Naive B cell (primary cell): Measurements from ENCODE around the gene RRBP1. TPM values are rescaled to one million over a fixed set of nuclear protein-coding genes. Genes with fewer than 3 reads are reported as not detected.

ENCODE experiments used
- ATAC-seq, 2 donors: fragments of 150-1000 bp; cut with Tn5 transposase; 2 replicates each; pipeline ENCODE4 v1.10.0; 2021; ENCODE audit warnings: low read depth in 2 of 2, mild to moderate bottlenecking in 2 of 2, moderate library complexity in 2 of 2
- DNase-seq: peaks from one replicate; pipeline ENCODE4 v3.0.0; 2022
- H3K27ac Mint-ChIP-seq, 6 donors: one replicate each; pipeline ENCODE4 v1.8.0; 2020 to 2022; ENCODE audit warnings: mild to moderate bottlenecking in 6 of 6, mixed read lengths in 6 of 6, moderate library complexity in 5 of 6, inconsistent platforms in 2 of 6
- H3K27me3 Mint-ChIP-seq, 3 donors: one replicate each; pipeline ENCODE4 v1.8.0; 2021 to 2022; ENCODE audit warnings: mixed read lengths in 3 of 3, mild to moderate bottlenecking in 1 of 3
- H3K36me3 Mint-ChIP-seq, 2 donors: one replicate each; pipeline ENCODE4 v1.8.0; 2020 to 2022; ENCODE audit warnings: mixed read lengths in 2 of 2, inconsistent platforms in 1 of 2, mild to moderate bottlenecking in 1 of 2
- H3K4me1 Mint-ChIP-seq, 3 donors: one replicate each; pipeline ENCODE4 v1.8.0; 2020 to 2022; ENCODE audit warnings: mixed read lengths in 3 of 3, inconsistent platforms in 1 of 3, mild to moderate bottlenecking in 1 of 3, moderate library complexity in 1 of 3
- H3K4me3 Mint-ChIP-seq, 8 donors: one replicate each; pipeline ENCODE4 v1.8.0; 2020 to 2022; ENCODE audit warnings: mild to moderate bottlenecking in 8 of 8, mixed read lengths in 8 of 8, moderate library complexity in 8 of 8, inconsistent platforms in 2 of 8
- H3K9me3 Mint-ChIP-seq, 7 donors: one replicate each; pipeline ENCODE4 v1.8.0; 2020 to 2022; ENCODE audit warnings: mixed read lengths in 7 of 7, mild to moderate bottlenecking in 5 of 7, inconsistent platforms in 2 of 7, moderate library complexity in 1 of 7
- polyA plus RNA-seq, 6 donors: library from polyadenylated mRNA; unstranded; fragments of 300-500 nt; fragmentation: Illumina TruSeq; gene quantifications; one replicate each; pipeline ENCODE4 v1.2.3, GENCODE V29; 2021; ENCODE audit warnings: low read depth in 6 of 6

The RRBP1 gene
- polyA plus RNA-seq, 6 donors from 2014 or later, result 1.00 to 12.2 (median 2.1) TPM

GRCh38 chr20:17589161-17589834 lies 92.7 kb downstream of the RRBP1 start:
- Mint-ChIP-seq H3K4me1 (peaks cover 3 to 16% (median 10%) of the 10 kb centered on the region in 3 donors), H3K9me3 (no peaks in the 10 kb centered on the region), H3K27ac (no peak overlapping the region), H3K4me3 (no peak overlapping the region), H3K36me3 (peaks cover 0 to 6% of the 10 kb centered on the region in 2 donors), H3K27me3 (no peaks in the 10 kb centered on the region)
- DNase-seq, result no peak
- ATAC-seq, result no peak

DNA sequence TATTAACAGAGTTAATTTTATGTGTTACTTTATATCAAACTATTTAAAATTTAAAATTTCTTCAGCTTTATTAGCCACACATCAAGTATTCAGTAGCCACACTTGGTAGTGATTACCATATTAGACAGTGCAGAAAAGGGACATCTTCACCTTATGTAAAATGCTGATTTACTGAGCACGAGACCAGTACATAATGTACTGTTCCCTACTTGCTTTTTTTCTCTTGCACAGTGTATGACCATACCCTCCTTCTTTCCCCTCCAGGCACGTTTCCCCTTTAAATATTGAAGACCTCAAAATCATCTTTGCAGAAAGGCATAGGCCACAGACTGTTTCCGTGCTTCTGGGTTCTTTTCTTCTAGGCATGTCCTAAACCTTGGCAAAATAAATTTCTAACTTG lies 94.2 kb downstream of the RRBP1 start:
- Mint-ChIP-seq H3K36me3 (peaks cover 0 to under 1% of the 10 kb centered on the region in 2 donors), H3K4me3 (no peak overlapping the region), H3K27me3 (no peaks in the 10 kb centered on the region), H3K9me3 (no peaks in the 10 kb centered on the region), H3K27ac (peak overlapping the region in 1 of 6 donors; percentile 54), H3K4me1 (peaks cover 3 to 9% (median 7%) of the 10 kb centered on the region in 3 donors)
- ATAC-seq (no peak), DNase-seq (no peak)

GRCh38 chr20:17587148-17587547 lies 94.9 kb downstream of the RRBP1 start:
- Mint-ChIP-seq H3K27me3 (no peaks in the 10 kb centered on the region), H3K4me1 (peaks cover 3 to 7% (median 5%) of the 10 kb centered on the region in 3 donors), H3K27ac (no peak overlapping the region), H3K36me3 (no peaks in the 10 kb centered on the region), H3K9me3 (no peaks in the 10 kb centered on the region), H3K4me3 (no peak overlapping the region)
- no peak for ATAC-seq
- no peak for DNase-seq

GRCh38 chr20:17586250-17586649 lies 95.8 kb downstream of the RRBP1 start:
- peaks cover 3 to 7% (median 5%) of the 10 kb centered on the region in 3 donors for H3K4me1 Mint-ChIP-seq
- no peak overlapping the region for H3K27ac Mint-ChIP-seq
- H3K4me3 Mint-ChIP-seq, result no peak overlapping the region
- DNase-seq, result no peak
- H3K27me3 Mint-ChIP-seq, result no peaks in the 10 kb centered on the region
- no peaks in the 10 kb centered on the region for H3K36me3 Mint-ChIP-seq
- no peak for ATAC-seq
- H3K9me3 Mint-ChIP-seq, result no peaks in the 10 kb centered on the region

- ATAC-seq, result no peak
- no peaks in the 10 kb centered on the region for H3K27me3 Mint-ChIP-seq
- DNase-seq, result no peak
- no peaks in the 10 kb centered on the region for H3K9me3 Mint-ChIP-seq
- H3K27ac Mint-ChIP-seq, result no peak overlapping the region
- H3K4me1 Mint-ChIP-seq, result peaks cover 0 to 11% (median 0%) of the 10 kb centered on the region in 3 donors
- no peak overlapping the region for H3K4me3 Mint-ChIP-seq
- H3K36me3 Mint-ChIP-seq, result no peaks in the 10 kb centered on the region
Measured at GRCh38 chr20:17584689-17585088, 97.4 kb downstream of the RRBP1 start.

DNA sequence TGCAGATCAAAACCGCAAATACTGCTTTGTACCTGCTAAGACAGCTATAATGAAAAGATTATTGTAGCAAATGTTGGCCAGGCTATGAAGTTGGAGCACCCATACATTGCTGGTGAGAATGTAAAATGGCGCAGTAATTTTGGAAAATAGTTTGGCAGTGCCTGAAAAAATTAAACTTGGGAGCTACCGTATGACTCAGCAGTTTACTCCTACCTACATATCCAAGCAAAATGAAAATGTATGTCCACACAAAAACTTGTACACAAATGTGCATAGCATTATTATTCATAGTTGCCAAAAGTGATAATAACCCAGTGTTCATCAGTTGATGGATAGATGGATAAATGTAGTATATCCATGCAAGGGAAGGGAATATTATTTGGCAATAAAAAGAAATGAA lies 98.9 kb downstream of the RRBP1 start:
- Mint-ChIP-seq H3K27me3 (no peaks in the 10 kb centered on the region), H3K9me3 (no peaks in the 10 kb centered on the region), H3K4me1 (peaks cover 0 to 8% (median 2%) of the 10 kb centered on the region in 3 donors), H3K4me3 (no peak overlapping the region), H3K36me3 (no peaks in the 10 kb centered on the region), H3K27ac (no peak overlapping the region)
- ATAC-seq (no peak), DNase-seq (no peak)

DNA sequence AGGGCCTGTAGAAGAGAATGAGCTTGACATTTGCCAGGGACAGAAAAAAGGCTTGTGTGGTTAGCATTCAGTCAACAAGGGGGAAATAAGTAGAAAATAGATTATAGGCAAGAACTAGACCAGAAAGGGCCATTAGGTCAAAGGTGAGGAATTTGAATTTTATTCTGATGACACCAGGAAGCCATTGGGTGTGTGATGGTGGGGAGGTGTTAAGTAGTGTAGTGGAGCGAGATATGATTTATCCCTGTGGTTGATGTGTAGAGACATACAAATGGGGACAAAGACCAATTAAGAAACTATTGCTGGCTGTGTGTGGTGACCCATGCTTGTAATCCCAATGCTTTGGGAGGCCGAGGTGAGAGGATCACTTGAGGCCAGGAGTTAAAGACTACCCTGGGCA lies 101.1 kb downstream of the RRBP1 start:
- H3K4me1 Mint-ChIP-seq, result peaks cover 0 to 4% (median 2%) of the 10 kb centered on the region in 3 donors
- DNase-seq (no peak), ATAC-seq (no peak)
- H3K9me3 Mint-ChIP-seq, result no peaks in the 10 kb centered on the region
- peak overlapping the region in 1 of 8 donors; percentile 2 for H3K4me3 Mint-ChIP-seq
- no peaks in the 10 kb centered on the region for H3K36me3 Mint-ChIP-seq
- no peaks in the 10 kb centered on the region for H3K27me3 Mint-ChIP-seq
- peak overlapping the region in 1 of 6 donors; percentile 3 for H3K27ac Mint-ChIP-seq

GRCh38 chr20:17579369-17580039 lies 102.5 kb downstream of the RRBP1 start:
- Mint-ChIP-seq H3K36me3 (no peaks in the 10 kb centered on the region), H3K9me3 (no peaks in the 10 kb centered on the region), H3K27ac (no peak overlapping the region), H3K27me3 (no peaks in the 10 kb centered on the region), H3K4me1 (peaks cover 0 to 4% (median 2%) of the 10 kb centered on the region in 3 donors), H3K4me3 (no peak overlapping the region)
- no peak for DNase-seq
- ATAC-seq, result no peak

DNA sequence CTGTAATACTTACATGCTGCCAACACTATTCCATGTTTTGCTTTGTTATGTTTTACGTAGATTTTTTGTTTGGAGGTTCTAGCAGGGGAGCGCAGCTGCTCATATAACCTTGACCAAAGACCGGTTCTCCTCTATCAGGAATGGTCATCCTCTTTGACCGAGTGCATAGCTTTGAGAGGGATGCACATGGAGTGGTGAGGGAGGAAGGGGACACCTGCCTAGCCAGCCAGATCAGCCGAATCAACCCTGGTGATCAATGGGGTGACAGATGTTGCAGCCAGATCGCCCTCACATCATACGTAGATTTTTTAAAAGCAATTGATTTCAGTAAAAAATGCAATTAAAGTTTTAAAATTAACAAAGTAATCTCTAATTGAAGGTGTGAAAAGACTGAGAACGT lies 105.8 kb downstream of the RRBP1 start:
- DNase-seq (no peak), ATAC-seq (no peak)
- no peaks in the 10 kb centered on the region for H3K36me3 Mint-ChIP-seq
- H3K9me3 Mint-ChIP-seq, result no peaks in the 10 kb centered on the region
- no peaks in the 10 kb centered on the region for H3K27me3 Mint-ChIP-seq
- H3K4me3 Mint-ChIP-seq, result no peak overlapping the region
- no peak overlapping the region for H3K27ac Mint-ChIP-seq
- H3K4me1 Mint-ChIP-seq, result peaks cover under 1 to 4% (median 2%) of the 10 kb centered on the region in 3 donors

DNA sequence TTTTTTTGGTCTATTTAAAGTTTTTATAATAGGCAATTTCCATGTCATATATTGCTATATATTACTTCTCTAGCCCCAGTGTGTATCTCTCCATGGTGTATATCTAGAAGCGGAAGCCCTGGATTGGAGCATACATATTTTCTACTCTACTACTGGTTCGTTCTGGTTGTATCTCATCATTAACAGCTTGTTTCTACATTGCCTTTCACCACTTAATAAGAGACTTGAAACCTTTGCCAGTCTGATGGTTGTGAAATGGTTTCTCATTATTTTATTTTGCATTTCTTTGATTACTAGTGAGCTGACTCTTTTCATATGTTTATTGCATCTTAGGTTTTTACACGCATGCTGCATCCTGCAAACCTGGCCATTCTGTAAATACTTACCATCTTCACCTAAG lies 108.6 kb downstream of the RRBP1 start:
- Mint-ChIP-seq H3K9me3 (no peaks in the 10 kb centered on the region), H3K4me3 (peak overlapping the region in 1 of 8 donors; percentile 64), H3K4me1 (peaks cover 10 to 15% (median 12%) of the 10 kb centered on the region in 3 donors), H3K36me3 (no peaks in the 10 kb centered on the region), H3K27ac (peak overlapping the region in 1 of 6 donors; percentile 72), H3K27me3 (no peaks in the 10 kb centered on the region)
- DNase-seq (no peak), ATAC-seq (no peak)

- peaks cover 10 to 15% (median 12%) of the 10 kb centered on the region in 3 donors for H3K4me1 Mint-ChIP-seq
- H3K9me3 Mint-ChIP-seq, result no peaks in the 10 kb centered on the region
- no peak overlapping the region for H3K27ac Mint-ChIP-seq
Measured at GRCh38 chr20:17572034-17572638, 109.9 kb downstream of the RRBP1 start.

DNA sequence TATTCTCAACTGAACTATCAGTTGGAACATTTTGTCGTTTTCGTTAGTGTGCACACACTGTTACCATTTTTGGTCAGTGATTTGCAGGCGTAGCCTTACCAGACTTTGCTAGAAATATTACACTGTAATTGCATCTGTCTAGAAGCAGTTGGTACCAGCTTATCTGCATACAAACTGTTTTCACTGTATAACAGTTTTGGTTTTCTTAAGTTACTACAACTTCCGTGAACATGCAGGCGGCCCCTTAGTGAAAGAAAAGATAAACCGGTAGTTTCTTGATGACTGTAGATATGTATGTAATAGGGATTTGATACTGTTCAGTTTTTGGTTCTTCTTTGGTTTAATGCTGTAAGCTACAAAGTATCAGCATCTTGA lies 110.9 kb downstream of the RRBP1 start:
- peak; percentile 8 for DNase-seq
- no peaks in the 10 kb centered on the region for H3K36me3 Mint-ChIP-seq
- peaks cover 0 to 7% (median 0%) of the 10 kb centered on the region in 3 donors for H3K27me3 Mint-ChIP-seq
- H3K27ac Mint-ChIP-seq, result peak overlapping the region in 4 of 6 donors; percentile 79 to 96 (median 89)
- no peak for ATAC-seq
- H3K4me1 Mint-ChIP-seq, result peaks cover 10 to 15% (median 12%) of the 10 kb centered on the region in 3 donors
- H3K9me3 Mint-ChIP-seq, result no peaks in the 10 kb centered on the region
- peak overlapping the region; percentile 86 to 98 (median 95) for H3K4me3 Mint-ChIP-seq

More at GRCh38 chr20:17572034-17572638, 109.9 kb downstream of the RRBP1 start:
- DNase-seq (no peak), ATAC-seq (no peak)
- H3K4me3 Mint-ChIP-seq, result peak overlapping the region in 1 of 8 donors; percentile 92
- peaks cover 0 to 7% (median 0%) of the 10 kb centered on the region in 3 donors for H3K27me3 Mint-ChIP-seq
- no peaks in the 10 kb centered on the region for H3K36me3 Mint-ChIP-seq

DNA sequence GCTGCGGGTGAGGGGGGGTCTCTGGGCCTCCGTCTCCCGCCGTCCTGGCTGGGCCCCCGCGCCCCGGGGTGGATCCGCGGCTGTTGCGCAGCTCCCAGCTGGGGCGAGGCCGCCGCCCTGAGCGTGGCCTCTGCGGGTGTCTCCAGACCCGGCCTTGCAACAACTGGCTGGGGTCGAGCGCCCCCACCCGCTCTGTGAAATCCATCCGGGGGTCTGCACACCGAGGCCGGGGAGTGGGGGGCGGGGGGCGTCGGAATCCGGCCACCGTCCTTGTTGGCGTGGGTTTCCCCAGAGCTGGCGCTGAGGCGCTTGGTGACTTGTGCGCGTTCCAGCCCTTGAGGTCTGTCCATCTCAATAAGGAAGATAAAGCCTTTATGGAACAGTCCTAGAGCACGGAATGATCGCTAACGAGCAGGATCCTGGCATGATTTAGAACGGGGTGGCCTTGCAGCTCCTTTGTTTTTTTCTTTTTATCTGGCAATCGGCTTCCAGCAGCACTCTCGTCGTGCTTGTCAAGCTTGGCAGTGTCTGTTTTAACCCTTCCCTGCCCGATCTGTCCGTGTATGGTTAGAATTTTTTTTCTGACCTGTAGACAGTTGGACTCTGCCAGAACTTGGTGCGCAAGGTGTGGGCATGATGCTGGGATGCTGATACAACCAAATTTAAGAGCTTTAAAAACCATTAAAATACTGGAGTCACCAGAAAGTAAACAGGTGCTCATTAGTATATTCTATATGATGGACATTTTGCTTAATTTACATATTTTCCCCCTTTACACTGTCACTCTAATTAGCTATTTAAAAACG lies 111.5 kb downstream of the RRBP1 start:
- H3K4me3 Mint-ChIP-seq, result peak overlapping the region; percentile 86 to 98 (median 95)
- no peaks in the 10 kb centered on the region for H3K9me3 Mint-ChIP-seq
- ATAC-seq, result peak; percentile 36 to 38
- peak overlapping the region; percentile 78 to 96 (median 86) for H3K27ac Mint-ChIP-seq
- no peak for DNase-seq
- peaks cover 0 to 7% (median 0%) of the 10 kb centered on the region in 3 donors for H3K27me3 Mint-ChIP-seq
- no peaks in the 10 kb centered on the region for H3K36me3 Mint-ChIP-seq
- peaks cover 10 to 15% (median 12%) of the 10 kb centered on the region in 3 donors for H3K4me1 Mint-ChIP-seq
